HG03565 (cell line): ENCODE results near the gene ARL15.
"Not testable (repeated sequence)": the region's sequence is repeated elsewhere in the genome, so short reads cannot be mapped to it uniquely, and the experiment has no call there.

Source experiments
- ATAC-seq: cut with Tn5 transposase; IDR thresholded peaks from one replicate; pipeline ENCODE4 v1.9.1; 2021; ENCODE audit warnings: mild to moderate bottlenecking, moderate library complexity; ENCODE audit not compliant: unreplicated experiment

ARL15 gene

GRCh38 chr5:53997736-53998627, 312.4 kb downstream of the ARL15 start:
- ATAC-seq = no peak

GRCh38 chr5:53996008-53996407, 314.4 kb downstream of the ARL15 start:
- ATAC-seq = no peak

DNA sequence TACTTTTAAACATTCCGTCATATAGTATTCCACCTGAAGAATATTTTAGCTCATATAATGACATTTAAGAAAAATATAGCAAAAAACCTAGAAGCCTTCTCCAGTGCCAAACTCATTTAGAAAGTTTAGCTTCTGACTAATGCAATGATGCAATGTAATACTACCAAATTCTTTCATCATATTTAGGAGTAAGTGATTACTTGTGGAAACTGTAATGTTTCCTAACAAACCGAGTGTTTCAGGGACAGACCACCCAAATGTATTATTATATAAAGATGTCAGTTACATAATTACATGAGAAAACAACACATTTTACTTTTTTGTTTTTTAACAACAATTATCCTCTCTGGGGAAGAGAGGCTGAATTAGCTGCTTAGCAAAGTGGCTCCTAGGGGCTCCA, 316.2 kb downstream of the ARL15 start:
- no peak for ATAC-seq

DNA sequence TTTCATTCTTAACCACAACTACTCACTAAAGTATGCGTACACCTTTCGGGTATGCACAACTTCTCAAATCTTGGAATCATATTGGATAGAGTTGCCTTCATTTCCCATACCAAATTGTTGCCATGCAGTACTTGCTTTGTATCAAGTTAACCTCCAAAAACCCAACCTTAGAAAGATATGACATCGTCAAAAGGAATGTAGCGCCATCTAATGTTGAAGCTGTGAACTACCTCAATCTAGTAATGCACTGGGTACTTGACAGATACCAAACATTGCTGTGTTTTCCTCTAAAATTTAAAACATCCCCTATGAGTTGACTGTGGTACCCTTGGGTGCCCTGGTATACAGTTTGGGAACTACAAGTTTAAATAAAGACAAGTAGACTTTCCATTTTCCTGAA, 318.4 kb downstream of the ARL15 start:
- no peak for ATAC-seq

- ATAC-seq = no peak
Measured at GRCh38 chr5:53987101-53987500, 323.3 kb downstream of the ARL15 start.

GRCh38 chr5:53985796-53986195, 324.6 kb downstream of the ARL15 start:
- no peak for ATAC-seq

GRCh38 chr5:53984971-53985370, 325.4 kb downstream of the ARL15 start:
- no peak for ATAC-seq

DNA sequence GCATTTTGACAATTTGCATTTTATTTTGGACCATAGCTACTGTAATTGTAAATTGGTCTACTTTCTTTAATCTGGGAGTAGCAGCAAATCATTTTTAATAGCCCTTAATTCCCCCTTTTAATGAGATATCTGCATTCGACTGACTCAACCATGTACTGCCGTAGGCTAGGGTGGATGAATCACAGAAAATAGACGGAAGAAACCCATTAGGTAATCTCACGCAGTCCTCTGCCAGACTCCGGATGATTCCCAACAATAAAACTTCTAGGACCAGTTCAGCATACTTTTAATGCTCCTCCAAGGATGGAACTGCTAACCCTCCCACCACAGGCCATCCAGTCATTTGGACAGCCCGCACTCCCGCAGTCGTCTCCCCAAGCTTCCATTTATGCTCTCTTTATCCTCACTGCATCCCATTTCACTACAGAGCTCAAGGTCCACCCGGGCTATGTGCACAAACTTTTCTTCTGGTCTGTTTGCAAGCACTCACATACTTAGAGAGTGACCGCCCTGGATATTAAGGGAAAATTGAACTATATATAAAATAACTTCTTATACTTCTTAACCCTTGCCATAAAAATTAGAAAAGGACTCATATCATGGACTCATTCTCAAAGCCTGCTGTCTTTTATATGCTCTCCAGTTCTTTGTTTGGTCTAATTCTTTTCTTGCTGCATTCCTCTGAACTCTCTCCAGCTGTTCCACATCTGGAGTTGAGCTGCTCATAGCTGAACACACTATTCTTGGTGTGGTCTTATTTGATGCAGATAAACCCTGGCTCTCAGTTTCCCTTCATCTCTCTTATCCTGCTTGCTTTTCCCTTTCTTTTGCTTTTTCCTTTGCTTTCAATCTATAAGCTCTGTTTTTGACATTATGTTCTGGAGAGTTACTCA, 326.6 kb downstream of the ARL15 start:
- ATAC-seq = no peak

GRCh38 chr5:53982319-53982718, 328.1 kb downstream of the ARL15 start:
- not testable (repeated sequence) for ATAC-seq

DNA sequence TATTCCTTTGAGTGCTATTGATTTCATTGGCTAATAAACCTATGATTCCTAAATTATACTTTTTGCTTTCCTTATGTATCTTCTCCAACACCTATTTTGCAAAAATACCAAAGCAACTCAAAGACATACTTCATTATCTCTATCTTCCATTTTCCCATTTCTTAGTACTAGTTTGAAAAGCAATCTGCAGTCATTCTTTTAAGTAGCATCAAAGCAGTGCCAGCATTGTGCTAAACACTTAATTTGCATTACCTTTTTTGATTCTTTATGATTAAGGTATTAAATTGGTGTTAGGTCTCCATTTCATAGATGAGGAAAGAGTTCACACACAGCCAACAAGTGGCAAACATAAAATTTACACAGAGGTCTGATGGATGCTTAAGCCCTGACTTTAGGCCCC, 330.3 kb downstream of the ARL15 start:
- ATAC-seq = no peak

GRCh38 chr5:53974021-53974420, 336.4 kb downstream of the ARL15 start:
- ATAC-seq = no peak

- no peak for ATAC-seq
Measured at GRCh38 chr5:53972314-53972713, 338.1 kb downstream of the ARL15 start.

GRCh38 chr5:53971551-53971950, 338.8 kb downstream of the ARL15 start:
- no peak for ATAC-seq

DNA sequence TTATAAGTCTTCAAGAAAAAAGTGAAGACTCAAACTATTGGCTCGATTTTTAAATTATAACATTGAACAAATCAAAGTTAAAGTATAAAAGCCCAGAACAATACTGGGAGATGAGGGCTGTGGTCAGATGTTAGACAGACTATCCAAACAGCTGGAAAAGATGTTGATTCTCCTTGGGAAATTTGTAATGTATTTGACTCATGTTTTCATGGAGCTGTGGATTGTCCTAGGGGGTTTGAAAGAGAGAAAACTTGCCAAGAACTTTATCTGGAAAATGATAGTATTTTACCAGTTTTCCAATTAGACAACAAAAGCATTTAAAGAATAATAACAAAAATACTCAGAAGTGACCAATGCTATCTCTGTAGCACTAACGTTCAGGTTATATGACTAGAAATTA, 339.2 kb downstream of the ARL15 start:
- ATAC-seq = no peak

DNA sequence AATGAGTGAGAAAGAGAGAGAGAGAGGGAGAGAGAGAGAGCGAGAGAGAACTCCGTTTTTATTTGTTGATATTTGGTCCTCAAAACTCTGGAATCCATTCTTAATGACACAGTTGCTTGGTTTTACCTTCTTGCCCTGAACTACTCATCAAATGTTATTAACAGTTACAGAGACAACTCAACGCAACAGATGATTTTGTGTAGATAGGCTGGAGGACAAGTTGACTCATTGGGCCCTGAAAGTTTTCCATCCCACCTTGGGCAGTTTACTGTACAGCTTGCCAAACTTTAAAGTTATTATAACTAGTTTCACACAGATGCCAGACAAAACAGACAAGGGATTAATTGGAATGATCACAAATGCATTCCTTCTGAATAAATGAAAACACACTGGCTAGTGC, 339.9 kb downstream of the ARL15 start:
- ATAC-seq = no peak

DNA sequence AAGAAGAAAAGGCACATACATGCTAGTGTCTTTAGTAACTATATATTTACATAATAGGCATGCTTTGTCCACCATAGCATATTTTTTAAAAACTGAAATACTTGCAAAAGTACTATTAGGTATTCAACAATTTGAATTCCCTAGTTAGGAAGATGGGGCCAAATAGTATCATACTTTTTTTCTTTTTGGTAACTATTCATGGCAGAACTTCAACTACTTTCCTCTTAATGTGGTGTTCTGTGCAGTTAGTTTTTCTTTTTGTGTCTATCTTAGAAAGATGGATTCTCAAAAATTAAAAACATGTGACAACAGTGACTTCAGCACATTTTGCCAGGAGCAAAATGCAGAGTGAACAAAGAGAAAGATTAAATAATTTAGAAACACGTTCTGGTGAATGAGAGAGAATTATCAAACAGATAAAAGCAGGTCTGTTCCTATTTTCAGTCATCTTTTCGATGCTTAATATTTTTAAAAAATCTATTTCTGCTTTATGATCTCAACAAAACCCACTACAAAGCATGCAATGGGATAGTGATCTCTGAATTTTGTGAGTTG, 341.1 kb downstream of the ARL15 start:
- ATAC-seq = no peak

- ATAC-seq = no peak
Measured at GRCh38 chr5:53965459-53965858, 344.9 kb downstream of the ARL15 start.

DNA sequence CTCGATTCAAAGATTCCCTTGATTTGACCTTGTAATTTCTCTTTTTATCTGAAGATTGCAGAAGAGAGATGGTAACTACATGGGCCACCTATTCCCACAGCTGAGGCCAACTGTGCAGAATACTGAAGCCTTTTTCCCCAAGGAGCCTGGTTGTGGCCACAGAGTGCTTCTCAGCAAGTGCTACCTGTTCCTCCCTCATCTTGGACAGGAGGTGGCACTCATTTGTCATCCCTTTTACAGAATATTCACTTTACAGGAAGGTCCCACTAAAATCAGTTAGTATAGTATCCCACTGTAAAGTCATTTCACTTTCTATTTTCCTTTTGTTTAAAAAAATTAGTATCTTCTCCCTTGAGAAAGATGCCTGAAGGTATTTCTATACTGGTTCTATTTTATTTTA, 346.4 kb downstream of the ARL15 start:
- no peak for ATAC-seq

- no peak for ATAC-seq
Measured at GRCh38 chr5:53962306-53962705, 348.1 kb downstream of the ARL15 start.

GRCh38 chr5:53956632-53957031, 353.7 kb downstream of the ARL15 start:
- ATAC-seq = no peak

DNA sequence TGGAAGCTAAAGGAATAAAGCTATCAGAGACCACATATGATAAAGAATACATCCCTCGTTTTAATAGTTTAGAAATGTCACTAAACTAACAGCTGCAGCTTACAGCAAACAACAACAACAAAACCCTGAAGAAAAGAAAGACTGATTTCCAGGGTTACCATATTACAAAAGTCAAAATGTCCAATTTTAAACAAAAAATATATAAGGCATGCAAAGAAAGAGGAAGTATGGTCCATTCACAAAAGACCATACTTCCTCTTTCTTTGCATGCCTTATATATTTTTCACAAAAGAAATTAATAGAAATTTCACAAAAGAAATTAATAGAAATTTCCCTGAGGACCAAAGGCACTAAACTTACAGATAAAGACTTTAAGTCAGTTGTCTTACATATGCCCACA, 354.2 kb downstream of the ARL15 start:
- no peak for ATAC-seq

- ATAC-seq = no peak
Measured at GRCh38 chr5:53950621-53951020, 359.8 kb downstream of the ARL15 start.
